ENCODE results near the gene OTOP2.

The OTOP2 gene

GRCh38 chr17:74875977-74876593 is 48.0 kb upstream of the OTOP2 start:
- TF ChIP-seq CSDC2 (CRISPR knock-in tag; IDR thresholded peaks at IDR 0.05) (no peak), BACH2 (CRISPR knock-in tag; IDR thresholded peaks at IDR 0.05; ENCODE audit: borderline replicate concordance) (no peak), CREB5 (CRISPR knock-in tag; IDR thresholded peaks at IDR 0.05; ENCODE audit: low read depth) (no peak), ARNTL (CRISPR knock-in tag; IDR thresholded peaks at IDR 0.05; ENCODE audit: borderline replicate concordance, low read depth) (no peak), GLIS3 (CRISPR knock-in tag; IDR thresholded peaks at IDR 0.05) (no peak), ZFP3 (CRISPR knock-in tag; IDR thresholded peaks at IDR 0.05) (no peak), TOX (CRISPR knock-in tag; IDR thresholded peaks at IDR 0.05; ENCODE audit: borderline replicate concordance) (no peak), ZNF565 (CRISPR knock-in tag; conservative IDR thresholded peaks at IDR 0.05; ENCODE audit: low read depth) (no peak), SNAI2 (CRISPR knock-in tag; IDR thresholded peaks at IDR 0.05) (no peak)
- TF ChIP-seq, protein P1, sequence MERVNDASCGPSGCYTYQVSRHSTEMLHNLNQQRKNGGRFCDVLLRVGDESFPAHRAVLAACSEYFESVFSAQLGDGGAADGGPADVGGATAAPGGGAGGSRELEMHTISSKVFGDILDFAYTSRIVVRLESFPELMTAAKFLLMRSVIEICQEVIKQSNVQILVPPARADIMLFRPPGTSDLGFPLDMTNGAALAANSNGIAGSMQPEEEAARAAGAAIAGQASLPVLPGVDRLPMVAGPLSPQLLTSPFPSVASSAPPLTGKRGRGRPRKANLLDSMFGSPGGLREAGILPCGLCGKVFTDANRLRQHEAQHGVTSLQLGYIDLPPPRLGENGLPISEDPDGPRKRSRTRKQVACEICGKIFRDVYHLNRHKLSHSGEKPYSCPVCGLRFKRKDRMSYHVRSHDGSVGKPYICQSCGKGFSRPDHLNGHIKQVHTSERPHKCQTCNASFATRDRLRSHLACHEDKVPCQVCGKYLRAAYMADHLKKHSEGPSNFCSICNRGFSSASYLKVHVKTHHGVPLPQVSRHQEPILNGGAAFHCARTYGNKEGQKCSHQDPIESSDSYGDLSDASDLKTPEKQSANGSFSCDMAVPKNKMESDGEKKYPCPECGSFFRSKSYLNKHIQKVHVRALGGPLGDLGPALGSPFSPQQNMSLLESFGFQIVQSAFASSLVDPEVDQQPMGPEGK (CRISPR knock-in tag; IDR thresholded peaks at IDR 0.05; ENCODE audit: borderline replicate concordance), result no peak
- no peak for ATAC-seq

GRCh38 chr17:74877592-74878548 is 46.2 kb upstream of the OTOP2 start:
- no peak for TF ChIP-seq ZNF565 (CRISPR knock-in tag; conservative IDR thresholded peaks at IDR 0.05; ENCODE audit: low read depth)
- no peak for TF ChIP-seq SNAI2 (CRISPR knock-in tag; IDR thresholded peaks at IDR 0.05)
- no peak for ATAC-seq

GRCh38 chr17:74878658-74879057 is 45.4 kb upstream of the OTOP2 start:
- ATAC-seq, result no peak
- TF ChIP-seq CSDC2 (CRISPR knock-in tag; IDR thresholded peaks at IDR 0.05) (no peak), TCF4 (CRISPR knock-in tag; IDR thresholded peaks at IDR 0.05; ENCODE audit: borderline replicate concordance) (no peak), ARNTL (CRISPR knock-in tag; IDR thresholded peaks at IDR 0.05; ENCODE audit: borderline replicate concordance, low read depth) (no peak), ZFP3 (CRISPR knock-in tag; IDR thresholded peaks at IDR 0.05) (no peak), ZC3H10 (CRISPR knock-in tag; IDR thresholded peaks at IDR 0.05) (no peak), ZNF70 (CRISPR knock-in tag; IDR thresholded peaks at IDR 0.05) (no peak), ISL1 (CRISPR knock-in tag; IDR thresholded peaks at IDR 0.05) (no peak), TOX (CRISPR knock-in tag; IDR thresholded peaks at IDR 0.05; ENCODE audit: borderline replicate concordance) (no peak), ZNF8 (CRISPR knock-in tag; IDR thresholded peaks at IDR 0.05) (no peak)

- ATAC-seq, result no peak
- TF ChIP-seq, protein P2, sequence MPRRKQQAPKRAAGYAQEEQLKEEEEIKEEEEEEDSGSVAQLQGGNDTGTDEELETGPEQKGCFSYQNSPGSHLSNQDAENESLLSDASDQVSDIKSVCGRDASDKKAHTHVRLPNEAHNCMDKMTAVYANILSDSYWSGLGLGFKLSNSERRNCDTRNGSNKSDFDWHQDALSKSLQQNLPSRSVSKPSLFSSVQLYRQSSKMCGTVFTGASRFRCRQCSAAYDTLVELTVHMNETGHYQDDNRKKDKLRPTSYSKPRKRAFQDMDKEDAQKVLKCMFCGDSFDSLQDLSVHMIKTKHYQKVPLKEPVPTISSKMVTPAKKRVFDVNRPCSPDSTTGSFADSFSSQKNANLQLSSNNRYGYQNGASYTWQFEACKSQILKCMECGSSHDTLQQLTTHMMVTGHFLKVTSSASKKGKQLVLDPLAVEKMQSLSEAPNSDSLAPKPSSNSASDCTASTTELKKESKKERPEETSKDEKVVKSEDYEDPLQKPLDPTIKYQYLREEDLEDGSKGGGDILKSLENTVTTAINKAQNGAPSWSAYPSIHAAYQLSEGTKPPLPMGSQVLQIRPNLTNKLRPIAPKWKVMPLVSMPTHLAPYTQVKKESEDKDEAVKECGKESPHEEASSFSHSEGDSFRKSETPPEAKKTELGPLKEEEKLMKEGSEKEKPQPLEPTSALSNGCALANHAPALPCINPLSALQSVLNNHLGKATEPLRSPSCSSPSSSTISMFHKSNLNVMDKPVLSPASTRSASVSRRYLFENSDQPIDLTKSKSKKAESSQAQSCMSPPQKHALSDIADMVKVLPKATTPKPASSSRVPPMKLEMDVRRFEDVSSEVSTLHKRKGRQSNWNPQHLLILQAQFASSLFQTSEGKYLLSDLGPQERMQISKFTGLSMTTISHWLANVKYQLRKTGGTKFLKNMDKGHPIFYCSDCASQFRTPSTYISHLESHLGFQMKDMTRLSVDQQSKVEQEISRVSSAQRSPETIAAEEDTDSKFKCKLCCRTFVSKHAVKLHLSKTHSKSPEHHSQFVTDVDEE (CRISPR knock-in tag; IDR thresholded peaks at IDR 0.05), result no peak
- TF ChIP-seq ZNF70 (CRISPR knock-in tag; IDR thresholded peaks at IDR 0.05) (no peak), ZFP30 (CRISPR knock-in tag; IDR thresholded peaks at IDR 0.05) (no peak), ZC3H10 (CRISPR knock-in tag; IDR thresholded peaks at IDR 0.05) (no peak), TOX (CRISPR knock-in tag; IDR thresholded peaks at IDR 0.05; ENCODE audit: borderline replicate concordance) (no peak), PPARA (CRISPR knock-in tag; IDR thresholded peaks at IDR 0.05; ENCODE audit: borderline replicate concordance) (no peak), SNAI2 (CRISPR knock-in tag; IDR thresholded peaks at IDR 0.05) (no peak), ZNF8 (CRISPR knock-in tag; IDR thresholded peaks at IDR 0.05) (no peak)
These were observed 44.8 kb upstream of the OTOP2 start for GRCh38 chr17:74879308-74879707.

DNA sequence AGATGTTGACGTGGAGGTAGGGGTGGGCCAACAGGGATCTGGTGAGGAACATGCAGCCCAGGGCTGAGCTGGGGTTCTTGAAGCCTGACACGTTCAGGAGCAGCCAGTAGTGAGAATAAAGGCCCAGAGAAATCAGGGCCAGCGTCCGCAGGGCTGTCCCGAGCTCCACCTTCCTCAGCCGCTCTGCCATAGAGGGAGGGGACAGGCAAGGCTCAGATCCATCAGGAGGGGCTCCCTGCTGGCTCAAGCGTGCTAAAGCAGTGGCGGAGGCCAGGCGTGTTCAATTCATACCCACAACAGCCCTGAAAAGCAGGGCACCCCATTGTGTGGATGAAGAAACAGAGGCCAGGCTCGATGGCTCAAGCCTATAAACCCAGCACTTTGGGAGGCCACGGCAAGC is 43.0 kb upstream of the OTOP2 start:
- ATAC-seq, result no peak
- no peak for TF ChIP-seq ISL1 (CRISPR knock-in tag; IDR thresholded peaks at IDR 0.05)
- TF ChIP-seq GLIS3 (CRISPR knock-in tag; IDR thresholded peaks at IDR 0.05), result no peak
